ENCODE data around the gene GPR78.
"Not testable (repeated sequence)": the region's sequence is repeated elsewhere in the genome, so short reads cannot be mapped to it uniquely, and the experiment has no call there.

GPR78 gene

GRCh38 chr4:8574796-8575370 lies 5.3 kb upstream of the GPR78 start:
- Histone ChIP-seq H3K27ac (no peak overlapping the region), H3K4me3 (no peak overlapping the region)
- TF ChIP-seq CTCF (IDR thresholded peaks at IDR 0.05), result no peak
- no peak for DNase-seq (ENCODE audit: low spot score)

GRCh38 chr4:8575457-8575856 lies 4.7 kb upstream of the GPR78 start:
- Histone ChIP-seq H3K4me3 (no peak overlapping the region), H3K27ac (no peak overlapping the region)
- TF ChIP-seq CTCF (IDR thresholded peaks at IDR 0.05), result no peak
- DNase-seq (ENCODE audit: low spot score), result no peak

GRCh38 chr4:8576591-8576990 lies 3.6 kb upstream of the GPR78 start:
- H3K27ac ChIP-seq; DNase-seq (ENCODE audit: low spot score); H3K4me3 ChIP-seq: not testable (repeated sequence)

- H3K27ac ChIP-seq, result no peak overlapping the region
- no peak overlapping the region for H3K4me3 ChIP-seq
- DNase-seq (ENCODE audit: low spot score), result no peak
- TF ChIP-seq CTCF (IDR thresholded peaks at IDR 0.05), result no peak
These were observed 3.1 kb upstream of the GPR78 start for GRCh38 chr4:8577046-8577445.

GRCh38 chr4:8577972-8578371 lies 2.2 kb upstream of the GPR78 start:
- no peak overlapping the region for H3K27ac ChIP-seq
- no peak for TF ChIP-seq CTCF (IDR thresholded peaks at IDR 0.05)
- no peak for DNase-seq (ENCODE audit: low spot score)
- no peak overlapping the region for H3K4me3 ChIP-seq

GRCh38 chr4:8578717-8579116 lies 1.5 kb upstream of the GPR78 start:
- Histone ChIP-seq H3K27ac (no peak overlapping the region), H3K4me3 (no peak overlapping the region)
- TF ChIP-seq CTCF (IDR thresholded peaks at IDR 0.05), result no peak
- no peak for DNase-seq (ENCODE audit: low spot score)

GRCh38 chr4:8579526-8580320 lies 469 bp upstream of the GPR78 start:
- Histone ChIP-seq H3K27ac (no peak overlapping the region), H3K4me3 (no peak overlapping the region)
- no peak for TF ChIP-seq CTCF (IDR thresholded peaks at IDR 0.05)
- DNase-seq (ENCODE audit: low spot score), result no peak
